ENCODE results near the gene ATXN2. TPM values are rescaled to one million over a fixed set of nuclear protein-coding genes. Genes with fewer than 3 reads are reported as not detected.

ATXN2 gene
- 23.8 and 42.6 TPM in 2 replicates for total RNA-seq

GRCh38 chr12:111598637-111599452 is at the start of gene ATXN2:
TSS of gene ATXN2 (minus strand) at chr12:111599315. CDS start at chr12:111599034, 281 bp downstream.

GRCh38 chr12:111405859-111406473 is 193.1 kb downstream of the ATXN2 start, which contains the start of gene SH2B3:
TSS of gene SH2B3 (plus strand) at chr12:111405923. CDS start at chr12:111418146, 12,223 bp downstream.

Other genes with a start within 250 kb of the ATXN2 start
- gene PHETA1, start 230.2 kb downstream of the ATXN2 start, total RNA-seq, result 7.7 and 12.0 TPM in 2 replicates
- 12.2 and 37.8 TPM in 2 replicates for gene SH2B3, start 193.4 kb downstream of the ATXN2 start, total RNA-seq
- gene BRAP, start 86.6 kb upstream of the ATXN2 start, total RNA-seq, result 19.0 and 23.7 TPM in 2 replicates
- gene ACAD10, start 86.7 kb upstream of the ATXN2 start, total RNA-seq, result 13.7 and 21.0 TPM in 2 replicates
- 24.1 and 30.3 TPM in 2 replicates for gene ALDH2, start 167.6 kb upstream of the ATXN2 start, total RNA-seq
- 29.1 and 41.1 TPM in 2 replicates for gene MAPKAPK5, start 242.9 kb upstream of the ATXN2 start, total RNA-seq

Data from smooth muscle cell of the umbilical artery (primary cell).